HT-29 (cell line): ENCODE data around the gene SYT15. TPM values are rescaled to one million over a fixed set of nuclear protein-coding genes. Genes with fewer than 3 reads are reported as not detected.

Experiments
- DNase-seq: peaks from one replicate; pipeline ENCODE4 v3.0.0-alpha.2; 2015; ENCODE audit warnings: low spot score
- total RNA-seq: library from RNA; depleted of rRNA; stranded (reverse); fragments of >200 nt; shearing (Covaris generic); gene quantifications from 2 replicates; pipeline ENCODE4 v1.2.3, GENCODE V29; 2014

SYT15 gene
- total RNA-seq, 1 experiment from 2014 or later, result not detected

- peak; percentile 75 for DNase-seq
These were observed 33.7 kb upstream of the SYT15 start for GRCh38 chr10:46544989-46545791.

GRCh38 chr10:46545861-46546590 is 32.9 kb upstream of the SYT15 start:
- no peak for DNase-seq

GRCh38 chr10:46546591-46547540 is 32.1 kb upstream of the SYT15 start:
- DNase-seq, result no peak

DNA sequence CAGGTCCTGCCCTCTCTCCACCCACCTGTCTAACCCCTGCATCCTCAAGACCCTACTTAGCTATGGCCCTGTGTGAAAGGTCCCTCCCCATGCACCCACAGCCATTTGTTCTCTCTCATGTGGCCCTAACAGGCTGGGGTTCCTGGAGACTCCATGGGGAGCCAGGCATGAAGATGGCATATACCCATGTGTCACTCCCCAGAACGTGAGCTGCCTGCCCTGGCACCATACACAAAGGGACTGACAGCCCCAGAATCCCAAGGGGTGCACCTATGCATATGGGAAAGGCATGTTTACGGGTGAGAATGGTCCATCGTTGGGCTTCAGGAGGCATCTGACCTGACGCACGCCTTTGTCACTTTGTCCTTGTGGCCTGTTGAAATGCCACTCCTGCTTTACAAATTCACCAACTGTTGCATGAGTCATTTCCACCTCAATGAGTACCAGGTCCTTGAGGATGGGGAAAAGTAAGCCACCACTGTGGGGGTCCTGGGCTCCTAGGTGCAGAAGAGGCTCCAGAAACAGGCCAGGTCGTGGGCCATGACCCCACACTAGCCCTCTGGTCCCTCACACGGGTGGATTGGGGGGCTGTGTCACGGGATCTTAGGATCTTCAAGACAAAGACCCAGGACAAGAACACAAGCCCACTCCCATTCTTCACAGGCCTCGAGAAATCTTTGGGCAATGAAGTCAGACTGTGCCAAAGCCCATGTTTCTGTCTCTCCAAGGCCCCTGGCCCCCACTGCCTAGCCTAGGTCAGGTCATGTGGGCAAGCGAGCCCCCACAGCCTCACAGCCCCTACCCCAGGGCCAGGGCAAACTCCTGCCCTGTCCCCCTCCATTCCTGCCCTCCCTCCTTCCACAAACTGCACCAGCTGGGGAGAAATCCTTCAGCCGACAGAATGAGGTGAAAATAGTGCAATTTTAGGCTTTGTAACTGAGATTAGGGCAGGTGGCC is 31.1 kb upstream of the SYT15 start:
- no peak for DNase-seq

DNA sequence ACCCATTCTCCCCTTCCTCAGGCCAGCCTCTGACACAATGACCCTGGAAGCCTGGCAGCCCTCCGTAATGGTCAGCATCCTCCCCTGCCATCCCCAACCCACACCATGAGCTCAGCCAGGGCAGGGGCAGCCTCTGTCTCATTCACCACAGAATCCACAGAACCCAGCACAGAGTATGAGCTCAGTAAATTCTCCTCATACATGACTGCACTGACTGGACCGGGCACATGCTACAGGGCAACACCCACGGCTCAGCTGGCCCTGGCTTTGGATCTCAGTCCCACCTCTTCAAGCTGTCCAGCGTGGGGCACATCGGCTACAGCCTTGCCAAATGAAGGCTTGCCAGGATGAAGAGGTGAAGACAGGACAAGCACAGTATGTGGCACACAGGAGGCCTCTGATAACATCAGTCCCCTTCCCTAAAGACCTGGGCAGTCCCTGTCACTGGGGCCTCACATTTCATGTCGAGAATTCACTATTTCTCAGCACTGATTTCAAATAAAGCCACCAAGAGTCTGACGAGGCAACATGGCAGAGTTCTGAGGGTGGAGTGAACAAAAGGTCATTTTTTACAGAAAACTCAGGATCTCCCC is 30.3 kb upstream of the SYT15 start:
- DNase-seq, result no peak

GRCh38 chr10:46549171-46550075 is 29.5 kb upstream of the SYT15 start:
- no peak for DNase-seq

DNA sequence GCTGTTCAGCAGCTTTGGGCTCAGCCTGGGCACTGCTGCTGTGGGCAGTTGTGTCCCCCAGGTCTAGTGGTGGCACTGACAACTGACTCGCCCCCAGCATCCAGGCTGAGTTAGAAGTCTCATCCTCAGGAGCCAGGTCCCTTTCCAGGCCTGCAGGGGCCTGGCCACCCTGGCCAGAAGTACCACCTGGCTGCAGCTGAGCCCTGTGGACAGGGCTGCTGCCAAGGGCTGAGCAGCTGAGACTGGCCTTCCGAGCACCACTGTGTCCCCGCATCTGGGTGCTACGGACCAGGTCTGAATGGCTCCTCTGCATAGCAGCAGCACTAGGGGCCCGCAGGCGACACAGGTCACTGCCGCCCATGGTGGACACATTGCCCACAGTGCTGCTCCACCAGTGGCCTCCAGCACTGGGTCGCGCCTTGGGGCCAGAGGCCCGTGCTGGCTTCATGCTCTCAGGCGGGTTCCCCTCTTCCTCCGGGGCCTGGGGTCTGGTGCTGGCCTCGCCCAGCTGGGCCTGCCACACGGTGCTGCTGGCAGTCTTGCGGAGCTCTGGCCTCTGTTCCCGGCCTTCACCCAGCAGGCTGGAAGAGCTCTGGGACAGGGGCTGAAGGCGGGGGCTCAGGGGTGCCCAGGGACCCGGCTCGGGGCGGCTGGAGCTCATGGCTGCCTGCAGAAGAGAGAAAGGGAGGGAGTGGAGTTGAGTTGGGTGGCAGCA is 28.7 kb upstream of the SYT15 start:
- DNase-seq, result no peak

DNA sequence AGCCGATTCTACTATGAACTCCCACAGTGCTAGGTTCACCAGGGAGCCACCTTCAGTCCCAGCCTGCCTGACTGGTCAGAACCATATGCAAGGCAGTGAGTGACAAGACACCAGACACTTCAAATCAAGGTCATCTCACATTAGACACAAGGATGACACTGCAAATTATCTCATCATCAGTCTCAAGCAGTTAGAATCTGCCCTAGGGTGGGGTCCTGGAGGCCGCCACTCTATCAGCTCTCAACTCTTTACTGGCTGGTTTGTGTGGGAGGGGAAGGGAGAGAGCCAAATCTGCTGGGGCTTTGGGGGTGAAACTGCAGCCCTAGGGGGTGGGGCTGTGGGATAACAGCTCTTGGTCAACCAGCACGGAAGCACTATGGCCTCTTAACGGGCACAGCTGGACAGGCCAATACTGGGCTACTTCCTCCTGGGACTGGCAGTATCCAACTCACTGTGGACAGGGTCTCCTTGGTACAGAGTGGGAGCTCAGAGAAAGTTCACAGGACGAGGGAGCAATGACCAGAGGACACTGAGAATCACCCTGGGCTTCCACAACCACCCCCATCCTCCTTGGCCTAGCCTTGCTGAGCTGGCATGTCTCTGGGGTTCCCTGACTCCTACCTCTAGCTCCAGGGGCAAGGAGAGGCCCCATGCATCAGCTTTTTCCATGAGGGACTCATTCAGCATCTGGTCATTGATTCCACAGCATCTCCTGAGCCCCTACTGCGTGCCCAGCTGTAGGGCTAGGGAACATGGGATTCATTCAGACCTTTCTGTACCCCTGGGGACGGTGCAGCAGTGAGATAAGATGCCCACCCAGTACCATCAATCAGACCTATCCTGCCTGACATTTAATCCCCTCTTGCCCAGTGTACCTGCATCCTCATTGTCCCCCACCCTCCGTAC is 27.9 kb upstream of the SYT15 start:
- no peak for DNase-seq

- no peak for DNase-seq
These were observed 27.0 kb upstream of the SYT15 start for GRCh38 chr10:46551701-46552525.

DNA sequence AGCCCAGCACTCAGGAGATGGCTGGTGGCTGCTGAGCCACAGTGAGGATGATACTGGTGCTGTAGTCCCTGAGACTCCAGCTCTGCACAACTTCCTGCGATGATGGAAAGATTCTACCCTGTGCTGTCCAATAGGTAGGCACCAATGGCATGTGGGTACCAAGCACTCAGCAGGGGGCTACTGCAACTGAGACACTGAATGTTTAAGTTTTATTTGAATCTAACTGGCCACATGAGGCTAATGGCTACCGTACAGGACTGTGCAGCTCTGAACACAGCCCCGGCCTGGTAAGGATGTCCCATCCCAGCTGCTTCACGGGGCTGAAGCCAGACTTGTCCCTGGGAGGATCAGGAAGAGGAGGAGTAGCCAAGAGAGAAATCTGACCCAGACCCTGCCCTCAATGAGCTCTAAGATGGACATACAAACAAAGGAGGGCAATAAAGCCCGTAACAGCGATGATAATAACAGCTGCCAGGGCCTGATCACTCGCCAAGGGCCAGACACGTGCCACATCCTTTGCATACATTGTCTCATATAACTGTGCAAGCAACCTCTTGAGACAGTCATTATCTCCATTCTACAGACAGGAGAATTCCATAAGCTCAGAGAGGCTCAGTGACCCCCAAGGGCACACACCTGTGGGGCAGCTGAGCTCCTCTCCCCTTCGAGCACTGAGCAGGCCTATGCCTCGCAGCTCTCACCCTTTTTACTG is 26.2 kb upstream of the SYT15 start:
- no peak for DNase-seq

DNA sequence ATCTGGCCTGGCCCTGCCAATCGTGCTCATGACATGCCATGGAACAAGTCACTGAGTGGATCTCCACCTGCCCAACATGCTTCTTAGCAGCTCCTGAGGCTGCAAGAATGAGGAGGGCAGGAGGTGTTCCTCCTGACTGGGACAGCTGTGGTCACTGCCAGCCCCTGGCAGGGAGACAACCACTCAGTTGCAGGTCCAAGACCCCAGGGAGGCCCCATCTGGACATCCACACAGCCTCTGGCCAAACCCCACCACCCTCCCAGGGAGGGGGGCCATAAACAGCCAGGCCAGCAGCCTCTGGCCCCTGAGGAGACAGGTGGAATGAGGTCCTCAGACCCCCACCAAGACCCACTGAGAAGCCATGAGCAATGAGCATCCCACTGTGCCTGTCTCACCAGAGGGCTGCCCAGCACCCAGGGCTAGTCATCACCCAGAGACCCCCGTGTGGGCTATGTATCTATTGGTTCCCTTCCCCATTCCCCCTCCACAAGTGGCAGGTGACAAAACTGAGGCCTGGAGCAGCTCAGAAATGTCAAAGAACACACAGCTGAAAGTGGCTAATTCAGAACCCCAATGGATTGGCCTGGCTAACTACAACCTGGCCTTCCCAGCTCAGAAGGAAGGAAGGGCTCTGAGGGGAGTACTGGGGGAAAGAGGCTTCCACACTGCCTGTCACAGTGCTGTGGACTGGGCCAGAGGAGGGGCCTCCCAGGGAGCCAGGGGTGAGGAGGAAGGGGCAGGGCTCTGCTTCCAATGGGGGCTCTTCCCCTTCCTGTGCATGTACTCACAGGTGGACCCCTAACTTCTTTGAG is 25.5 kb upstream of the SYT15 start:
- DNase-seq, result no peak

DNA sequence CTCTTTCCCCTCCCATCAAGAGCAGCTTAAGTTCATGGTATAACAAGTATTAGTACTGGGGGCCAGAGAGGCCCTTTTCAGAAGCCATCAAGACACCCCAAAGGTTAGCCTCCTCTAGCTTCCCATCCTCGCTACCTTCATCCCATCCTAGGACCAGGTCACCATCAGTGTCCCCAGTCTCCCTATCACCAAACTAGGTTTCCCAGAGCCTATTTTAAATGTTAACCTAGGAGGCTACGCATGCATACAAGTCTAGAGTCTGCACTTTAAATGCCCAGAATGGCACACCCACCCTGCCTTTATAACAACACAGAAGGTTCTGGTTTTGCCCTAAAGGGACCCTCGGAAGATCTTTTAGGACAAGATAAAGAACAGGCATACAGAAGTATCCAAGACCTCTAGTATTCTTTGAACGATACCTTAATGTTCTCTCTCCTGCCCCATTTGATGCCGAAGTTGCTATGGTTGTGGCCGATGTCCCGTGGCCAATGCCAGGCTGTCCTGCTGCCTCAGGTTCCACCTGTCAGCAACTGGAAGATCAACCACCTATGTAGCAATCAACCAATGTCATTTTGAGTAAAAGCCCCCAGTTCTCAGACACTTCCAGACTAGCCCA is 24.7 kb upstream of the SYT15 start:
- no peak for DNase-seq

DNA sequence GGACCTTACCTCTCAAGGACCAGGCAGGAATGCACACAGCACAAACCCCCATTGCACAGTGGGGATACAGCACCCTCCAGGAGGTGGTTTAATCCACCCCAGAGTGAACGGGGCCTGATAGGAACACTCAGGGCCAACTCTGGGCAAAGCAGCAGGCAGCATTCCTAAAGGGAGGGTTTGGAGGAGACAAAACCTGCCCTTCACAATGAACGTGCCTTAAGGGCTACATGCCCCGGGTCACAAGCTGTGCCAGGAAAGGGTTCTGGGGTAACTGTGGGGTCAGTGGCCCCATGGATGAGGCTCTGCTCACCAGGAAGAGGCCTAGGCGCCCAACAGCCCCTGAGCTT is 23.6 kb upstream of the SYT15 start:
- DNase-seq, result no peak

DNA sequence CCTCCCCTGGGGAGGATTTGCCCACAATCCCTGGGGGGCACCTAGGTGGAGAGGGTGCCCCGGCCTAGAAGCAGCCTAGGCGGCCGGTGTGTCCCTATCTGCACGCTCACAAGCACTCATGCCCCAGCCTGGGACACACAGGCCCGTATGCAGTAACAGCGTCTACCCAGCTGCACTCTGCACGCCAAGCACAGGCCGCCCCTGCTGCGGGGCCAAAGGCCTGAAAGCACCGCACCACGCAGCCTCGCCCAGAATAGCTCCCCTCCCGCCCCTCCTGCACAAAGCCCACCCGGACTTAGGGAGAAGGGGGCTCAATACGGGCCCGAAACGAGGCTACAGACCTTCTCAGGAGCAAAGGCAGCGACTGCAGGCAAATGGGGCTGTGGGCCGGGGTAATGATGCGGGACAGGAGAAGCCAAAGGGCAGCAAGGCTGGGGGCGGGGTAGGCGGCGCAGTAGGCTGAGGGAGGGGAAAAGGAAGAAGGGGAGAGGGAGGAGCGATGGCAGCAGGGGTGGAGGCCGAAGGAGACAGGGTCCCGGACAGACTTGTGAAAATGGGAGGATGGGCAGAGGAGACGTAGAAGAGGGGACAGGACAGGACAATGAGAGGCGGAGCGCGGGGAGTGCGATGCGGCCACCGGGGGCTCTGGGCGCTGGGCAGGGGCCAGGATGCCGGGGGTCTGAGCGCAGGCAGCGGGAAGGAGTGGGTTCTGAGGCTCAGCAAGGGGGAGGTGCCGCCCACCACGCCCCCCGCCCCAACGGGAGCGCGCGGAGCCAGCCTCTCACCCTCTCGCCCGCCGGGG is 23.0 kb upstream of the SYT15 start:
- no peak for DNase-seq
